ENCODE data around the gene ABCA13.

The ABCA13 gene

GRCh38 chr7:48414011-48414732 lies 242.9 kb downstream of the ABCA13 start:
- Histone ChIP-seq H3K9ac (no peak overlapping the region), H3K9me3 (no peaks in the 10 kb centered on the region), H4K20me1 (no peaks in the 10 kb centered on the region), H3K4me2 (no peak overlapping the region), H3K4me1 (no peaks in the 10 kb centered on the region), H3K27me3 (no peaks in the 10 kb centered on the region), H3K4me3 (no peak overlapping the region), H3K27ac (no peak overlapping the region), H3K36me3 (no peaks in the 10 kb centered on the region)
- TF ChIP-seq Cebpa-rat (IDR thresholded peaks at IDR 0.05) = no peak

GRCh38 chr7:48416327-48416908 lies 245.2 kb downstream of the ABCA13 start:
- no peaks in the 10 kb centered on the region for H4K20me1 ChIP-seq
- H3K9ac ChIP-seq = no peak overlapping the region
- no peaks in the 10 kb centered on the region for H3K4me1 ChIP-seq
- H3K9me3 ChIP-seq = no peaks in the 10 kb centered on the region
- no peak overlapping the region for H3K4me2 ChIP-seq
- no peak for TF ChIP-seq Cebpa-rat (IDR thresholded peaks at IDR 0.05)
- H3K36me3 ChIP-seq = no peaks in the 10 kb centered on the region
- no peak overlapping the region for H3K27ac ChIP-seq
- no peak overlapping the region for H3K4me3 ChIP-seq
- H3K27me3 ChIP-seq = no peaks in the 10 kb centered on the region

DNA sequence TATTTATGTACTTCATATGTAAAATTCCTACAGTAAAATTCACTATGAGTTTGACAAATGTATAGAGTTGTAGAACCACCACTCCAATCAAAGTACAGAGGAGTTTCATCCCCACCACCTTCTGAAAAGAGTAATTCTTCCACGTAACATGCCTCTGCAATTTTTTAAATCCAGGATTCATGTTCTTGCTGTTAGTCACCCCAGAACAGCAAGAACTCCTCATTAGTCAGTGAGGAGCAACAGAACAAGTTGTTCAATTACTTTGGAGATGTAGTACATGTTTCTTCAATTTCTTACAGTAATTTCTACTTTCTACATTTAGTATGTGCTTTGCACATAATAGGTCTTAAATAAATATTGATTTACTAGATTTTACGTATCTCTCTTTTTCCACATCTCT lies 248.1 kb downstream of the ABCA13 start:
- Histone ChIP-seq H3K9ac (no peak overlapping the region), H4K20me1 (no peaks in the 10 kb centered on the region), H3K4me2 (no peak overlapping the region), H3K4me1 (no peaks in the 10 kb centered on the region), H3K27ac (no peak overlapping the region), H3K4me3 (no peak overlapping the region), H3K9me3 (no peaks in the 10 kb centered on the region), H3K27me3 (no peaks in the 10 kb centered on the region), H3K36me3 (no peaks in the 10 kb centered on the region)
- TF ChIP-seq Cebpa-rat (IDR thresholded peaks at IDR 0.05) = no peak

DNA sequence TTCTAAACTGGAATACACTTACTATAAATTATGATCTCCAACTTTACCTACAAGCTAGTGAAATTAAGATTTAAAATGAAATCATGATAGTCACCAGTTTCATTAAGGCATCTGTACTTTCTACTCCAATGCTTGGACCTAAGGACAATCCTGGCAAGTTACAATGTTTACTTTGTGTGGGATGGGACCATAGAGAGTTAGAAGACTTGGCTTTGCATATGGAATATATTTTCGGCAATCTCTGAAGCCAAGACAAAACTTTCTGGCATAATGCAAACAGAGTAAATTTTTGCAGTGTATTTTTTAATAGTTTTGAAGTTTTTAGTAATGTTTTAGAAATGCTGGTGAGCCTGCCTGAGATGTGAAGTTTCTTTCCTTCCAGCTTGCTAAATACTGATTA lies 248.9 kb downstream of the ABCA13 start:
- H3K27me3 ChIP-seq = no peaks in the 10 kb centered on the region
- H4K20me1 ChIP-seq = no peaks in the 10 kb centered on the region
- H3K4me3 ChIP-seq = no peak overlapping the region
- TF ChIP-seq Cebpa-rat (IDR thresholded peaks at IDR 0.05) = no peak
- no peaks in the 10 kb centered on the region for H3K4me1 ChIP-seq
- H3K9ac ChIP-seq = no peak overlapping the region
- no peaks in the 10 kb centered on the region for H3K36me3 ChIP-seq
- H3K4me2 ChIP-seq = no peak overlapping the region
- H3K27ac ChIP-seq = no peak overlapping the region
- no peaks in the 10 kb centered on the region for H3K9me3 ChIP-seq

DNA sequence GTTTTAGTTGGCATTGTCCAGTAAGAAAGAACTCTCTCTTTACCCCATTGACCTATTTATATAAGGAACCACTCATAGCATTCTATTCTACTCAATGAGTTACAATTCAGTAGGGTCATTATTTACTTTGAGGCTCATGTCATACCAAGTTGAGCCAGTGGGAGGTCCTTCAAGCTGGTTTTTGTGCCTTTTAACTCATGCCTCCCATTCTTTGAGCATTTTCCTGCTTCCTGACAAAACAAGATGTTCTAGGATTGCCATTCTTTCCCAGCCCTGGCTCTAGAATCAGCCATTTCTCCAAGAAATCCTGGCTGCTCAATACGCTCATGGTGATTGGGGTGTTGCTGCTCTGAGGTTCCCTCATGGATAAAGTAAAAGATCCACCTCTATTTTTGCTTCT lies 250.1 kb downstream of the ABCA13 start:
- no peak overlapping the region for H3K27ac ChIP-seq
- peaks cover 2% of the 10 kb centered on the region for H3K4me1 ChIP-seq
- no peaks in the 10 kb centered on the region for H3K9me3 ChIP-seq
- H3K4me2 ChIP-seq = no peak overlapping the region
- no peaks in the 10 kb centered on the region for H4K20me1 ChIP-seq
- TF ChIP-seq Cebpa-rat (IDR thresholded peaks at IDR 0.05) = no peak
- H3K36me3 ChIP-seq = no peaks in the 10 kb centered on the region
- no peak overlapping the region for H3K4me3 ChIP-seq
- H3K27me3 ChIP-seq = no peaks in the 10 kb centered on the region
- no peak overlapping the region for H3K9ac ChIP-seq

GRCh38 chr7:48424731-48425130 lies 253.5 kb downstream of the ABCA13 start:
- no peaks in the 10 kb centered on the region for H3K36me3 ChIP-seq

DNA sequence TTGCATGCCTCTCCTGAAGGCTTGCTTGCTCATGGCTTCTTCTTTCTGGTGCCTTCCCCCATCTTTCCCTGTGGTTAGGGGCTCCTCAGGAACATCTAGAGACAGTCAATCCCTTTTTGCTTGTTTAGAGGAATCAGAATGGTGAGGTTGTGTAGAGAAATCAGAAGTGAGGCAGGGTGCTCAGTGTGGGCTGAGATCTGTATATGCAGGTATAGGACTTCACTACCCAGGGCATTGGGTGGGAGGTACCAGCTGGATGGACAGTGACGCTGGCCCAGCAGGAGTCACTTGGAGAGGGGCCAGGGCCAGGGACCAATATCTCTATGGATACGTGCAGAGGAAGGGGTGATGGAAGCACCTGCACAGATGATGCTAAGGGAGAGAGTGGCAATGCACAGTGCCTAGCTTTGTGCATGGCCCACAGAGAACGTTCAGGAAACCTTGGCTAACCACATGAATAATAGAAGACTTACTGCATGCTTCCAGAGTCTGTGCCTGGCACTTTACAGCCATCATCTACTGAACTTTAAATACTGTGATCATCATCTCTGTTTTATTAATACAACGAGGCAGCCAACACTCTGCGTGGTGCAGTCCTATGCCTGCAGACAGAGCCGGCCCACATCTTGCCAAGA lies 255.2 kb downstream of the ABCA13 start:
- H3K27ac ChIP-seq = no peak overlapping the region
- no peak for TF ChIP-seq Cebpa-rat (IDR thresholded peaks at IDR 0.05)
- no peaks in the 10 kb centered on the region for H3K27me3 ChIP-seq
- H3K4me1 ChIP-seq = peaks cover 27% of the 10 kb centered on the region
- no peaks in the 10 kb centered on the region for H3K9me3 ChIP-seq
- no peaks in the 10 kb centered on the region for H3K36me3 ChIP-seq
- H3K4me3 ChIP-seq = no peak overlapping the region
- peak overlapping the region; percentile 5; the same call in 1 of the 2 replicates for H3K4me2 ChIP-seq
- H4K20me1 ChIP-seq = no peaks in the 10 kb centered on the region
- no peak overlapping the region for H3K9ac ChIP-seq

More at GRCh38 chr7:48424731-48425130, 253.5 kb downstream of the ABCA13 start:
- Histone ChIP-seq H3K27ac (no peak overlapping the region), H3K9ac (no peak overlapping the region), H3K4me1 (peaks cover 27% of the 10 kb centered on the region), H3K27me3 (no peaks in the 10 kb centered on the region), H3K4me3 (no peak overlapping the region), H3K4me2 (no peak overlapping the region), H3K9me3 (no peaks in the 10 kb centered on the region), H4K20me1 (no peaks in the 10 kb centered on the region)
- TF ChIP-seq Cebpa-rat (IDR thresholded peaks at IDR 0.05) = no peak

GRCh38 chr7:48426966-48427555 lies 255.8 kb downstream of the ABCA13 start:
- Histone ChIP-seq H3K4me3 (no peak overlapping the region), H3K9me3 (no peaks in the 10 kb centered on the region), H3K36me3 (no peaks in the 10 kb centered on the region), H3K27me3 (no peaks in the 10 kb centered on the region), H3K4me2 (peak overlapping the region; percentile 51), H4K20me1 (no peaks in the 10 kb centered on the region), H3K9ac (no peak overlapping the region), H3K4me1 (peaks cover 27% of the 10 kb centered on the region), H3K27ac (no peak overlapping the region)
- TF ChIP-seq Cebpa-rat (IDR thresholded peaks at IDR 0.05) = no peak

- Histone ChIP-seq H3K36me3 (no peaks in the 10 kb centered on the region), H3K4me3 (no peak overlapping the region), H3K4me1 (peaks cover 27% of the 10 kb centered on the region), H3K27ac (no peak overlapping the region), H4K20me1 (no peaks in the 10 kb centered on the region), H3K9ac (no peak overlapping the region), H3K4me2 (peak overlapping the region; percentile 51), H3K9me3 (no peaks in the 10 kb centered on the region), H3K27me3 (no peaks in the 10 kb centered on the region)
- TF ChIP-seq Cebpa-rat (IDR thresholded peaks at IDR 0.05) = no peak
Measured at GRCh38 chr7:48427671-48428070, 256.4 kb downstream of the ABCA13 start.
